Measurements from ENCODE around the gene WWP2. TPM values are rescaled to one million over a fixed set of nuclear protein-coding genes. Genes with fewer than 3 reads are reported as not detected.

The WWP2 gene
- total RNA-seq, 4 donors from 2014 or later, result 40.8 to 96.9 (median 84.3) TPM

- Histone ChIP-seq H3K27ac (no peak overlapping the region), H3K27me3 (no peaks in the 10 kb centered on the region), H3K4me1 (peaks cover 0 to 15% (median 9%) of the 10 kb centered on the region in 4 donors), H3K4me3 (no peak overlapping the region), H3K36me3 (peaks cover 0 to 33% (median 3%) of the 10 kb centered on the region in 3 donors), H3K9me3 (no peaks in the 10 kb centered on the region)
- 95 to 96% methylated on average over 3 of the region's 3 CpGs for WGBS, 2 donors
- TF ChIP-seq EP300 (IDR thresholded peaks at IDR 0.05) (no peak), POLR2A (IDR thresholded peaks at IDR 0.05) (no peak)
- TF ChIP-seq, protein P1, sequence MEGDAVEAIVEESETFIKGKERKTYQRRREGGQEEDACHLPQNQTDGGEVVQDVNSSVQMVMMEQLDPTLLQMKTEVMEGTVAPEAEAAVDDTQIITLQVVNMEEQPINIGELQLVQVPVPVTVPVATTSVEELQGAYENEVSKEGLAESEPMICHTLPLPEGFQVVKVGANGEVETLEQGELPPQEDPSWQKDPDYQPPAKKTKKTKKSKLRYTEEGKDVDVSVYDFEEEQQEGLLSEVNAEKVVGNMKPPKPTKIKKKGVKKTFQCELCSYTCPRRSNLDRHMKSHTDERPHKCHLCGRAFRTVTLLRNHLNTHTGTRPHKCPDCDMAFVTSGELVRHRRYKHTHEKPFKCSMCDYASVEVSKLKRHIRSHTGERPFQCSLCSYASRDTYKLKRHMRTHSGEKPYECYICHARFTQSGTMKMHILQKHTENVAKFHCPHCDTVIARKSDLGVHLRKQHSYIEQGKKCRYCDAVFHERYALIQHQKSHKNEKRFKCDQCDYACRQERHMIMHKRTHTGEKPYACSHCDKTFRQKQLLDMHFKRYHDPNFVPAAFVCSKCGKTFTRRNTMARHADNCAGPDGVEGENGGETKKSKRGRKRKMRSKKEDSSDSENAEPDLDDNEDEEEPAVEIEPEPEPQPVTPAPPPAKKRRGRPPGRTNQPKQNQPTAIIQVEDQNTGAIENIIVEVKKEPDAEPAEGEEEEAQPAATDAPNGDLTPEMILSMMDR (IDR thresholded peaks at IDR 0.05), result no peak
- DNase-seq (ENCODE audit: low spot score in 2 of 2), result no peak
Measured at GRCh38 chr16:69885722-69886121, 123.6 kb downstream of the WWP2 start.

GRCh38 chr16:69886726-69887125 lies 124.6 kb downstream of the WWP2 start:
- H3K4me1 ChIP-seq, result peaks cover 0 to 21% (median 16%) of the 10 kb centered on the region in 4 donors
- no peak overlapping the region for H3K4me3 ChIP-seq
- H3K9me3 ChIP-seq, result no peaks in the 10 kb centered on the region
- WGBS, 2 donors, result 97 to 98% methylated on average over 5 of the region's 5 CpGs
- TF ChIP-seq, protein P1 (IDR thresholded peaks at IDR 0.05), result no peak
- TF ChIP-seq POLR2A (IDR thresholded peaks at IDR 0.05), result no peak
- TF ChIP-seq EP300 (IDR thresholded peaks at IDR 0.05), result no peak
- H3K27me3 ChIP-seq, result no peaks in the 10 kb centered on the region
- H3K36me3 ChIP-seq, result peaks cover 0 to 33% (median 3%) of the 10 kb centered on the region in 3 donors
- DNase-seq (ENCODE audit: low spot score in 2 of 2), result no peak
- no peak overlapping the region for H3K27ac ChIP-seq

DNA sequence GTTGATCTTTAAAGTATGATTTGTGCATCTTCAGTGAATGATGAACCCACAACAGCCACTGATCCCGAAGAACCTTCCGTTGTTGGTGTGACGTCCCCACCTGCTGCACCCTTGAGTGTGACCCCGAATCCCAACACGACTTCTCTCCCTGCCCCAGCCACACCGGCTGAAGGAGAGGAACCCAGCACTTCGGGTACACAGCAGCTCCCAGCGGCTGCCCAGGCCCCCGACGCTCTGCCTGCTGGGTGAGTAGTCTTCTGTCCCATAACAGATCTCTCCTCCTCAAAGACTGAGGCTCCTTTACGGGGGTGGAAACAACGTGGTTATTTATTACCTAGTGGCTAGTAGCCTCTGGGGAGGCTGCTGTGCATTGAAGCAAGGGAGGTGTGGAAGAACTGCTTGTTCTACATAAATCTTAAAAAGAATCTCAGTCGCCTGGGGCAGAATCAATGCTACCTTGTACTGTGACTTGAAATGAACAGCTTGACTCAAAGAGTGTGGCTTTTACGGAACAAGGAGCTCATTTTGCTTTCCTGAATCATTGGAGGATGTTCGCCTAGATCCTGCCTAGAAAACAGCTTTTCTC lies 126.0 kb downstream of the WWP2 start:
- 73% methylated on average over 14 to 15 of the region's 15 CpGs for WGBS, 2 donors
- no peak for DNase-seq (ENCODE audit: low spot score in 2 of 2)
- Histone ChIP-seq H3K4me1 (peaks cover 0 to 21% (median 16%) of the 10 kb centered on the region in 4 donors), H3K36me3 (peaks cover 0 to 29% (median 3%) of the 10 kb centered on the region in 3 donors), H3K27ac (peak overlapping the region in 1 of 4 donors; percentile 2), H3K27me3 (no peaks in the 10 kb centered on the region), H3K4me3 (no peak overlapping the region), H3K9me3 (no peaks in the 10 kb centered on the region)
- TF ChIP-seq POLR2A (IDR thresholded peaks at IDR 0.05), result no peak
- no peak for TF ChIP-seq EP300 (IDR thresholded peaks at IDR 0.05)
- TF ChIP-seq, protein P1 (IDR thresholded peaks at IDR 0.05), result no peak

DNA sequence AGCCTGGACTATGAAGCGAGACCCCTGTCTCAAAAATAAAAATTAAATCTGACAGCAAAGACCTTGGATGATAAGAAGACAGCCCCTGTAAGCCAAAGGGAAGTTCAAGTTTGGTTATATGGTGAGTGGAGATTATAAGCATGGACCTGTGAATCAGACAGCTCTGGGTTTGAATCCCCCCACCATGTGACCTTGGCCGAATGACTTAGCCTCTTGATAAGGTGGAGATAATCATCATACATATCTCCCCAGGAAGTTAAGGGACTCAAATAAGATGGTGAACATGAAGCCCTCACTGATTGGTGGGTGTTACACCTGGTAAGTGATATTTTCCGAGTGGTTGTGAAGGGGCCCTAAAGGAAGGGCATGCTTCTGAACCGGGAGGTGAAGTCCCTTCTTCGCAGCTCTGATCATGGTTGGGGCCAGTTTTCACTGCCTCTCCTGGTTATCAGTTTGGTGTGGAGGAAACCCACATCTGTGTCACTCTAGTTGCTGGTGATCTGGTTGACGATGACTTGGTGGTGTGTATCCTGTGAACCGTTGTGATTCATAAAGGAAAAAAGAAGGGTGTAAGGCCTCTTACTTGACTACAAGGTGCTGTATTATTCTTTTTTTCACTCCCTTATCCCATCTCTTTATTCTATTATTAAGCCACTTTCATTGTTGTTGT lies 127.3 kb downstream of the WWP2 start:
- WGBS, 2 donors, result 92 to 95% methylated on average over 7 of the region's 7 CpGs
- Histone ChIP-seq H3K4me3 (no peak overlapping the region), H3K27ac (peak overlapping the region; percentile 74 to 97 (median 84))

More for the DNA sequence above, 127.3 kb downstream of the WWP2 start:
- no peak for DNase-seq (ENCODE audit: low spot score in 2 of 2)
- peaks cover 0 to 19% (median 3%) of the 10 kb centered on the region in 3 donors for H3K36me3 ChIP-seq
- H3K27me3 ChIP-seq, result no peaks in the 10 kb centered on the region
- no peaks in the 10 kb centered on the region for H3K9me3 ChIP-seq
- peaks cover 0 to 25% (median 19%) of the 10 kb centered on the region in 4 donors for H3K4me1 ChIP-seq
- TF ChIP-seq EP300 (IDR thresholded peaks at IDR 0.05), result no peak
- TF ChIP-seq, protein P1 (IDR thresholded peaks at IDR 0.05), result no peak
- no peak for TF ChIP-seq POLR2A (IDR thresholded peaks at IDR 0.05)

Measured in tibial nerve (tissue), 4 donors.